Kidney glomerular epithelial cell (primary cell): ENCODE measurements around the gene MGST2.
A peak's percentile ranks its signal among the peaks of the same experiment; 100 is the strongest.
"Not testable (repeated sequence)": the region's sequence is repeated elsewhere in the genome, so short reads cannot be mapped to it uniquely, and the experiment has no call there.

Experiments
- DNase-seq: peaks from one replicate; lab custom pipeline; 2025; lab: John Stamatoyannopoulos, UW

Gene MGST2

GRCh38 chr4:139665690-139666529 lies at the start of gene MGST2:
Gene MGST2 (plus strand): TSS chr4:139665819. CDS start chr4:139666020, 201 bp downstream.
- peak; percentile 78 for DNase-seq

- no peak for DNase-seq
These were observed 47.7 kb upstream of the MGST2 start for GRCh38 chr4:139617702-139618490.

GRCh38 chr4:139619644-139620043 lies 46.0 kb upstream of the MGST2 start:
- DNase-seq, result peak; percentile 10

GRCh38 chr4:139622901-139623381 lies 42.7 kb upstream of the MGST2 start:
- DNase-seq, result no peak

GRCh38 chr4:139624441-139625092 lies 41.1 kb upstream of the MGST2 start:
- no peak for DNase-seq

- no peak for DNase-seq
These were observed 40.5 kb upstream of the MGST2 start for GRCh38 chr4:139625093-139625455.

GRCh38 chr4:139625482-139625881 lies 40.1 kb upstream of the MGST2 start:
- DNase-seq, result no peak

GRCh38 chr4:139628184-139629012 lies 37.2 kb upstream of the MGST2 start:
- no peak for DNase-seq

GRCh38 chr4:139629436-139630125 lies 36.0 kb upstream of the MGST2 start:
- peak; percentile 63 for DNase-seq

- DNase-seq, result no peak
These were observed 35.5 kb upstream of the MGST2 start for GRCh38 chr4:139630126-139630495.

- no peak for DNase-seq
These were observed 34.6 kb upstream of the MGST2 start for GRCh38 chr4:139630991-139631390.

- DNase-seq, result no peak
These were observed 33.8 kb upstream of the MGST2 start for GRCh38 chr4:139631791-139632190.

- DNase-seq, result not testable (repeated sequence)
These were observed 32.9 kb upstream of the MGST2 start for GRCh38 chr4:139632739-139633138.

- no peak for DNase-seq
These were observed 32.4 kb upstream of the MGST2 start for GRCh38 chr4:139633195-139633594.

- DNase-seq, result peak; percentile 16
These were observed 32.0 kb upstream of the MGST2 start for GRCh38 chr4:139633661-139634060.

- no peak for DNase-seq
These were observed 29.7 kb upstream of the MGST2 start for GRCh38 chr4:139635966-139636365.

GRCh38 chr4:139638306-139638705 lies 27.3 kb upstream of the MGST2 start:
- not testable (repeated sequence) for DNase-seq

GRCh38 chr4:139639654-139640053 lies 26.0 kb upstream of the MGST2 start:
- DNase-seq, result no peak

GRCh38 chr4:139641218-139641617 lies 24.4 kb upstream of the MGST2 start:
- DNase-seq, result peak; percentile 35

- DNase-seq, result no peak
These were observed 23.3 kb upstream of the MGST2 start for GRCh38 chr4:139642364-139642763.
